GM23338 (cell line): ENCODE results near the gene CUEDC1. TPM values are rescaled to one million over a fixed set of nuclear protein-coding genes. Genes with fewer than 3 reads are reported as not detected.

Source experiments
- ATAC-seq: fragments of 200-7000 bp; cut with Tn5 transposase; 3 replicates; pipeline ENCODE4 v1.9.1; 2020
- DNase-seq: peaks from one replicate; pipeline ENCODE4 v3.0.0-alpha.2; 2015; ENCODE audit warnings: low spot score
- H2AFZ ChIP-seq: fragments of 200-600 bp; sonication (generic); 2 replicates; pipeline ENCODE4 v1.8.0; 2016; ENCODE audit warnings: antibody characterized with exemption, mild to moderate bottlenecking, moderate library complexity
- H3F3A ChIP-seq: fragments of 200-600 bp; sonication (generic); replicated peaks from 2 replicates; pipeline ENCODE4 v1.8.0; 2017; ENCODE audit warnings: antibody characterized with exemption, mixed run types, low read depth
- H3K27ac ChIP-seq: fragments of 200-600 bp; sonication (generic); 2 replicates; pipeline ENCODE4 v1.6.1; 2016; ENCODE audit warnings: low read depth
- H3K27me3 ChIP-seq: fragments of 200-600 bp; sonication (generic); 2 replicates; pipeline ENCODE4 v1.8.0; 2016; ENCODE audit warnings: mild to moderate bottlenecking, mixed run types, moderate library complexity; ENCODE audit not compliant: insufficient read depth
- H3K36me3 ChIP-seq: fragments of 200-600 bp; sonication (generic); 2 replicates; pipeline ENCODE4 v1.8.0; 2016; ENCODE audit warnings: mild to moderate bottlenecking; ENCODE audit not compliant: insufficient read depth
- H3K4me1 ChIP-seq: fragments of 200-600 bp; sonication (generic); 2 replicates; pipeline ENCODE4 v1.8.0; 2016; ENCODE audit warnings: mild to moderate bottlenecking, moderate library complexity; ENCODE audit not compliant: insufficient read depth
- H3K4me2 ChIP-seq: fragments of 200-600 bp; sonication (generic); 2 replicates; pipeline ENCODE4 v1.7.1; 2017; ENCODE audit warnings: mixed run types
- H3K4me3 ChIP-seq: fragments of 200-600 bp; sonication (generic); 2 replicates; pipeline ENCODE4 v1.6.1; 2016; ENCODE audit warnings: mixed run types
- H3K79me2 ChIP-seq: fragments of 200-600 bp; sonication (generic); replicated peaks from 2 replicates; pipeline ENCODE4 v1.8.0; 2017; ENCODE audit warnings: mild to moderate bottlenecking; ENCODE audit not compliant: insufficient read depth
- H3K9me2 ChIP-seq: fragments of 200-600 bp; sonication (generic); 2 replicates; pipeline ENCODE4 v1.8.0; 2017; ENCODE audit not compliant: insufficient read depth
- H4K20me1 ChIP-seq: fragments of 200-600 bp; sonication (generic); replicated peaks from 2 replicates; pipeline ENCODE4 v1.8.0; 2017; ENCODE audit warnings: mild to moderate bottlenecking; ENCODE audit not compliant: insufficient read depth
- H3K27ac Mint-ChIP-seq: 2 replicates; pipeline ENCODE4 v1.8.0; 2020; ENCODE audit warnings: inconsistent platforms, mild to moderate bottlenecking, moderate library complexity, mixed read lengths
- H3K27me3 Mint-ChIP-seq: 3 replicates; pipeline ENCODE4 v1.8.0; 2022; ENCODE audit warnings: low read depth, mild to moderate bottlenecking, moderate library complexity, mixed read lengths, inconsistent platforms; ENCODE audit not compliant: insufficient read depth, poor library complexity
- H3K36me3 Mint-ChIP-seq: 3 replicates; pipeline ENCODE4 v1.8.0; 2021; ENCODE audit warnings: low read depth, mild to moderate bottlenecking, inconsistent platforms, moderate library complexity, mixed read lengths
- H3K4me1 Mint-ChIP-seq: 3 replicates; pipeline ENCODE4 v1.8.0; 2020; ENCODE audit warnings: mild to moderate bottlenecking, inconsistent platforms, mixed read lengths
- H3K4me3 Mint-ChIP-seq: 3 replicates; pipeline ENCODE4 v1.8.0; 2021; ENCODE audit warnings: moderate library complexity, mild to moderate bottlenecking, inconsistent platforms, mixed read lengths
- H3K9me3 Mint-ChIP-seq: 3 replicates; pipeline ENCODE4 v1.8.0; 2020; ENCODE audit warnings: moderate library complexity, mild to moderate bottlenecking, inconsistent platforms, mixed read lengths
- EZH2 ChIP-seq: fragments of 200-600 bp; sonication (generic); IDR thresholded peaks from one replicate; pipeline ENCODE4 v1.8.0; 2017; ENCODE audit warnings: antibody characterized with exemption, mild to moderate bottlenecking, low read depth; ENCODE audit not compliant: unreplicated experiment
- STAT1 ChIP-seq: IDR thresholded peaks from one replicate; pipeline ENCODE4 v1.6.1; 2016; ENCODE audit warnings: antibody characterized with exemption; ENCODE audit not compliant: unreplicated experiment
- ZNF114 ChIP-seq: fragments of 250-450 bp; sonication (Bioruptor Pico); IDR thresholded peaks from 2 replicates; pipeline ENCODE4 v1.5.0; 2020; ENCODE audit warnings: mild to moderate bottlenecking, moderate library complexity
- ZNF331 ChIP-seq: fragments of 250-450 bp; sonication (Bioruptor Pico); IDR thresholded peaks from 2 replicates; pipeline ENCODE4 v1.5.0; 2020; ENCODE audit warnings: low read depth, mild to moderate bottlenecking, moderate library complexity
- ZNF462 ChIP-seq: fragments of 250-450 bp; sonication (Bioruptor Pico); IDR thresholded peaks from 2 replicates; pipeline ENCODE4 v1.5.0; 2020; ENCODE audit warnings: mild to moderate bottlenecking, moderate library complexity
- polyA plus RNA-seq: library from polyadenylated mRNA; unstranded; fragments of >200 nt; fragmentation: Nextera tagmentation; extraction: Ambion mirVana; gene quantifications from 2 replicates; pipeline ENCODE4 v1.2.1, GENCODE V29; 2016
- total RNA-seq: library from RNA; depleted of rRNA; stranded (reverse); fragments of >200 nt; shearing (Covaris generic); gene quantifications from 2 replicates; pipeline ENCODE4 v1.2.3, GENCODE V29; 2014

CUEDC1 gene
- total and polyA plus RNA-seq, 2 experiments from 2014 or later = 3.0 to 7.7 TPM

- Histone ChIP-seq H3K36me3 (no peaks in the 10 kb centered on the region; the same call in 1 of the 2 replicates), H3K4me3 (no peak overlapping the region), H3K79me2 (no peaks in the 10 kb centered on the region), H3F3A (0 out of 2 replicates have a peak, but pooled peaks cover 3% of the 10 kb centered on the region), H4K20me1 (no peaks in the 10 kb centered on the region), H3K4me1 (peaks cover 35% of the 10 kb centered on the region), H3K9me2 (no peaks in the 10 kb centered on the region), H3K4me2 (no peak overlapping the region), H3K27ac (no peak overlapping the region), H2AFZ (no peak overlapping the region), H3K27me3 (no peaks in the 10 kb centered on the region)
- Mint-ChIP-seq H3K9me3 (no peaks in the 10 kb centered on the region), H3K4me1 (peaks cover 58% of the 10 kb centered on the region), H3K27me3 (peaks cover 2% of the 10 kb centered on the region), H3K4me3 (no peak overlapping the region), H3K27ac (0 out of 2 replicates have a peak overlapping the region, but pooled peaks have one; percentile 11), H3K36me3 (peaks cover 19% of the 10 kb centered on the region)
- TF ChIP-seq EZH2 (no peak), ZNF114 (CRISPR knock-in tag) (no peak), ZNF462 (CRISPR knock-in tag) (no peak), STAT1 (no peak)
- DNase-seq = no peak
- no peak for ATAC-seq
These were observed 85.0 kb downstream of the CUEDC1 start for GRCh38 chr17:57870283-57870635.

GRCh38 chr17:57869617-57870282 lies 85.5 kb downstream of the CUEDC1 start:
- H3K4me3 Mint-ChIP-seq = no peak overlapping the region
- peaks cover 19% of the 10 kb centered on the region for H3K36me3 Mint-ChIP-seq
- DNase-seq (no peak), ATAC-seq (no peak)
- no peak overlapping the region for H2AFZ ChIP-seq
- peaks cover 53% of the 10 kb centered on the region for H3K4me1 Mint-ChIP-seq
- 0 out of 2 replicates have a peak overlapping the region, but pooled peaks have one; percentile 11 for H3K27ac Mint-ChIP-seq
- peaks cover 30% of the 10 kb centered on the region for H3K4me1 ChIP-seq
- H3K79me2 ChIP-seq = no peaks in the 10 kb centered on the region
- H4K20me1 ChIP-seq = no peaks in the 10 kb centered on the region
- no peaks in the 10 kb centered on the region; the same call in 1 of the 2 replicates for H3K36me3 ChIP-seq
- TF ChIP-seq ZNF462 (CRISPR knock-in tag) = no peak
- no peak for TF ChIP-seq ZNF331
- no peak overlapping the region for H3K4me3 ChIP-seq
- no peaks in the 10 kb centered on the region for H3K9me2 ChIP-seq
- H3K27me3 Mint-ChIP-seq = peaks cover 2% of the 10 kb centered on the region
- no peaks in the 10 kb centered on the region for H3K9me3 Mint-ChIP-seq
- H3K27ac ChIP-seq = no peak overlapping the region
- no peak overlapping the region for H3K4me2 ChIP-seq
- no peaks in the 10 kb centered on the region for H3F3A ChIP-seq
- no peaks in the 10 kb centered on the region for H3K27me3 ChIP-seq
